GM06990 (cell line): Measurements from ENCODE around the gene PHLDB1.
"Not testable (repeated sequence)": the region's sequence is repeated elsewhere in the genome, so short reads cannot be mapped to it uniquely, and the experiment has no call there.

ENCODE experiments used
- DNase-seq: peaks from one replicate; pipeline ENCODE4 v3.0.0-alpha.2; 2011; ENCODE audit not compliant: insufficient read length; ENCODE audit errors: extremely low read depth
- H3K27me3 ChIP-seq: replicated peaks from 2 replicates; pipeline ENCODE4 v1.6.0; 2011; ENCODE audit warnings: low read length; ENCODE audit not compliant: control insufficient read depth, insufficient read depth
- H3K36me3 ChIP-seq: 2 replicates; pipeline ENCODE4 v1.5.1; 2011; ENCODE audit warnings: low read length; ENCODE audit not compliant: control insufficient read depth, insufficient read depth
- H3K4me3 ChIP-seq: replicated peaks from 2 replicates; pipeline ENCODE4 v1.5.1; 2011; ENCODE audit warnings: low read depth, mild to moderate bottlenecking, control low read depth, low read length
- CTCF ChIP-seq: IDR thresholded peaks from 2 replicates; pipeline ENCODE4 v1.5.1; 2011; ENCODE audit warnings: low read length, control low read depth, mild to moderate bottlenecking, inconsistent platforms; ENCODE audit not compliant: insufficient read depth, poor library complexity, severe bottlenecking

Gene PHLDB1

GRCh38 chr11:118607401-118608359 lies at the start of gene PHLDB1:
TSS of gene PHLDB1 (plus strand) at chr11:118607615. CDS start at chr11:118613837, 6,222 bp downstream.
- Histone ChIP-seq H3K36me3 (no peaks in the 10 kb centered on the region), H3K4me3 (peak within 1 kb of the TSS; percentile 56), H3K27me3 (peaks cover 8% of the 10 kb centered on the region)
- DNase-seq = peak; percentile 33
- TF ChIP-seq CTCF = peak; percentile 55

GRCh38 chr11:118560806-118561205 lies 46.6 kb upstream of the PHLDB1 start:
- no peak for TF ChIP-seq CTCF
- Histone ChIP-seq H3K36me3 (no peaks in the 10 kb centered on the region), H3K27me3 (no peaks in the 10 kb centered on the region), H3K4me3 (no peak overlapping the region)
- DNase-seq = no peak

GRCh38 chr11:118565051-118565450 lies 42.4 kb upstream of the PHLDB1 start:
- DNase-seq = no peak
- H3K27me3 ChIP-seq = no peaks in the 10 kb centered on the region
- H3K4me3 ChIP-seq = no peak overlapping the region
- H3K36me3 ChIP-seq = no peaks in the 10 kb centered on the region
- TF ChIP-seq CTCF = no peak

DNA sequence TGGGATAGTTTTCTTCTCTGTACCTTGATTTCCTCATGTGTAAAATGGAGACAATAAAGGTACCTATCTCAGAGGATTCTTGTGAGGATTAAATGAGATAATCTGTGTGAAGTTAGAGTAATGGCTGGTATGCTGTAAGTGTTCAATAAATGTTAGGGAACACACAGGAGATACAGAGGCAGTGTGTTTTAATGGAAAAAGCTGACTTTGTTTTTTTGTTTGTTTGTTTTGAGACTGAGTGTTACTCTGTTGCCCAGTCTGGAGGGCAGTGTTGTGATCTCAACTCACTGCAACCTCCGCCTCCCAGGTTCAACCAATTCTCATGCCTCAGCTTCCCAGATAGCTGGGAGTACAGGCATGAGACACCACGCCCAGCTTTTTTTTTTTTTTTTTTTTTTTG lies 37.7 kb upstream of the PHLDB1 start:
- Histone ChIP-seq H3K4me3 (no peak overlapping the region), H3K27me3 (no peaks in the 10 kb centered on the region), H3K36me3 (no peaks in the 10 kb centered on the region)
- TF ChIP-seq CTCF = no peak
- no peak for DNase-seq

DNA sequence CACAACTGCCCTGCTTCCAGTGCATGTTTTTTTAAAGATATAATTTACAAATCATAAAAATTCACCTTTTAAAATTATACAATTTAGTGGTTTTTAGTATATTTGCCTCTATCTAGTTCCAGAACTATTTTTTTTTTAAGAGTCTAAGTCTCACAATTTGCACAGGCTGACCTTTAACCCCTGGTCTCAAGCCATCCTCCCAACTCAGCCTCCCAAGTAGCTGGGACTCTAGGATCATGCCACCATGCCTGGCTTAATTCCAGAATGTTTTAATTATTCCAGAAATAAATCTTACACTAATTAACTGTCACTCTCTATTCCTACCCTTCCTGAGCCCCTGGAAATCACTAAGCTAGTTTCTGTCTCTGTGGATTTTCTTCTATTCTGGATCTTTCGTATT lies 36.6 kb upstream of the PHLDB1 start:
- no peak for TF ChIP-seq CTCF
- H3K4me3 ChIP-seq = no peak overlapping the region
- no peaks in the 10 kb centered on the region for H3K36me3 ChIP-seq
- H3K27me3 ChIP-seq = no peaks in the 10 kb centered on the region
- DNase-seq = no peak

DNA sequence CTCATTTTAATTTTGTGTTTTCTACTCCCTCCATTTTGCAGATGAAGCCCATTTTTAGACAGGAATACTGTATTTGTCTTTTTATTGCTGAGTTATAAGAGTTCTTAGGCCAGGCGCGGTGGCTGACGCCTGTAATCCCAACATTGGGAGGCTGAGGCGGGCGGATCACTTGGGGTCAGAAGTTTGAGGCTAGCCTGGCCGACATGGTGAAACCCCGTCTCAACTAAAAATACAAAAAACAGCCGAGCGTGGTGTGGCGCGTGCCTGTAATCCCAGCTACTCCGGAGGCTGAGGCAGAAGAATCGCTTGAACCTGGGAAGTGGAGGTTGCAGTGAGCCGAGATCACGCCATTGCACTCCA lies 35.7 kb upstream of the PHLDB1 start:
- H3K4me3 ChIP-seq = peak overlapping the region; percentile 98
- not testable (repeated sequence) for DNase-seq, H3K27me3 ChIP-seq, H3K36me3 ChIP-seq
